Stomach smooth muscle (tissue), 2 donors: Measurements from ENCODE around the gene DDX25.
A peak's percentile ranks its signal among the peaks of the same experiment; 100 is the strongest.
"Not testable (repeated sequence)": the region's sequence is repeated elsewhere in the genome, so short reads cannot be mapped to it uniquely, and the experiment has no call there.

Source experiments
- H3K27ac ChIP-seq: one replicate; pipeline ENCODE4 v1.7.0; 2013; ENCODE audit warnings: mild to moderate bottlenecking, low read length, inconsistent platforms
- H3K27me3 ChIP-seq, 2 donors: one replicate each; pipeline ENCODE4 v1.7.0; 2013; ENCODE audit warnings: low read length in 2 of 2; ENCODE audit not compliant: insufficient read depth in 2 of 2, control insufficient read depth in 1 of 2
- H3K36me3 ChIP-seq, 2 donors: one replicate each; pipeline ENCODE4 v1.7.0; 2013; ENCODE audit warnings: low read length in 2 of 2; ENCODE audit not compliant: control insufficient read depth in 2 of 2, insufficient read depth in 2 of 2
- H3K4me1 ChIP-seq: one replicate; pipeline ENCODE4 v1.7.0; 2013; ENCODE audit warnings: low read length; ENCODE audit not compliant: control insufficient read depth, insufficient read depth
- H3K4me3 ChIP-seq, 2 donors: one replicate each; pipeline ENCODE4 v1.7.0; 2013; ENCODE audit warnings: low read length in 2 of 2
- H3K9ac ChIP-seq, 2 donors: one replicate each; pipeline ENCODE4 v1.7.0; 2013; ENCODE audit warnings: low read length in 2 of 2, mild to moderate bottlenecking in 1 of 2
- H3K9me3 ChIP-seq, 2 donors: one replicate each; pipeline ENCODE4 v1.7.0; 2013; ENCODE audit warnings: low read length in 2 of 2; ENCODE audit not compliant: control insufficient read depth in 2 of 2
- donor health status: healthy.
- donor health status: Pancreatic carcinoma.

DDX25 gene

DNA sequence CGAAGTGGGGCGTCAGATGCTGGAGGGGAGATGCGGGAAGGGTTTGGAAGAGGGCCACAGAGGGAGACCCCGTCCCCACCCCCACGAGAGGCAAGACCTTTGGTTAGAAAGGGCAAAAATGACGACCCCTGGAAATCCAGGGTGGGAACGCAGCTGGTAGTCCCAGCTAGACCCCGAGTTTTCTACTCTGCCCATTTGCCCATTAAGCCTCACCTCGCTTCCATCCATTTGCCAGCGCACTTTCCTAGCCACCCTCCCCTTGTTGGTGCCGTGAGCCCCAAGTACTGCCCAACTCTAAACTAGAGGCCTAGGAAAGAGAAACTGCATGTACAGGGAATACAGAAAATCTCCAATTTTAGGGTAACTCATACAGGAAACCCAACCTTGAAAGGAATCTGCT lies 370 bp downstream of the DDX25 start:
- H3K9ac ChIP-seq, result no peak overlapping the region

GRCh38 chr11:125910226-125910849 lies 6.0 kb downstream of the DDX25 start:
- H3K4me1 ChIP-seq, result no peaks in the 10 kb centered on the region

More for the DNA sequence above, 370 bp downstream of the DDX25 start:
- H3K36me3 ChIP-seq, result peaks cover 4 to 6% of the 10 kb centered on the region in 2 donors
- H3K4me1 ChIP-seq, result peaks cover 15% of the 10 kb centered on the region
- no peaks in the 10 kb centered on the region for H3K9me3 ChIP-seq
- H3K4me3 ChIP-seq, result peak overlapping the region in 1 of 2 donors; percentile 40
- no peak overlapping the region for H3K27ac ChIP-seq
- H3K27me3 ChIP-seq, result peaks cover 13 to 21% of the 10 kb centered on the region in 2 donors

GRCh38 chr11:125914601-125915000 lies 10.3 kb downstream of the DDX25 start:
- H3K9me3 ChIP-seq, H3K27ac ChIP-seq, H3K27me3 ChIP-seq, H3K4me1 ChIP-seq, H3K9ac ChIP-seq, H3K36me3 ChIP-seq, H3K4me3 ChIP-seq: not testable (repeated sequence)

More at GRCh38 chr11:125910226-125910849, 6.0 kb downstream of the DDX25 start:
- peaks cover 2 to 4% of the 10 kb centered on the region in 2 donors for H3K27me3 ChIP-seq
- no peak overlapping the region for H3K9ac ChIP-seq
- no peak overlapping the region for H3K4me3 ChIP-seq
- H3K27ac ChIP-seq, result no peak overlapping the region
- H3K9me3 ChIP-seq, result no peaks in the 10 kb centered on the region
- no peaks in the 10 kb centered on the region for H3K36me3 ChIP-seq

DNA sequence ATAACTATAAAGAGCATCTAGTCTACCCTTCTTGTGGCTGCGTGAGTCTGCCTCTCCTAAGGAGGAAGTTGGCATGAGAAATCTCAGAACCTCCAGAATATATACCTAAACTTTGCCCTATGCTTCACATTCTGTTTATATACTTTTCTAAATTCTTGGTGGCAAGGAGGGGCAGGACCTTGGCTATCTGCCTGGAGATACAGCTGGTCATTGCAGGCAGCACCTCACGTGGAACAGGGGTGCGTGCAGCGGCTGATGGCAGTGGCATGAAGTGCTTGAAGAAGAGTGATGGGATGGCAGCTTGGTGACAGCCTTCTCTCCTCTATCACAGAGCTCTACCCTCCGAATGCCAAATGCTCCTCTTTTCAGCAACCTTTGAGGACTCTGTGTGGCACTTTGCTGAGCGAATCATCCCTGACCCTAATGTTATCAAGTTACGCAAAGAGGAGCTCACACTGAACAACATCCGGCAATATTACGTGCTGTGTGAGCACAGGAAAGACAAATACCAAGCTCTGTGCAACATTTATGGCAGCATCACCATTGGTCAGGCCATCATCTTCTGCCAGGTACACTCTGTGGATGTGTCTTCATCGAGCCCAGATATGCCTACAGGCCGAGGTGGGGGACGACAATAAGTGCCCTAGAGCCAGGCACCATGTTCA lies 12.5 kb downstream of the DDX25 start:
- H3K27me3 ChIP-seq, result peaks cover 0 to 4% of the 10 kb centered on the region in 2 donors
- H3K4me3 ChIP-seq, result no peak overlapping the region

DNA sequence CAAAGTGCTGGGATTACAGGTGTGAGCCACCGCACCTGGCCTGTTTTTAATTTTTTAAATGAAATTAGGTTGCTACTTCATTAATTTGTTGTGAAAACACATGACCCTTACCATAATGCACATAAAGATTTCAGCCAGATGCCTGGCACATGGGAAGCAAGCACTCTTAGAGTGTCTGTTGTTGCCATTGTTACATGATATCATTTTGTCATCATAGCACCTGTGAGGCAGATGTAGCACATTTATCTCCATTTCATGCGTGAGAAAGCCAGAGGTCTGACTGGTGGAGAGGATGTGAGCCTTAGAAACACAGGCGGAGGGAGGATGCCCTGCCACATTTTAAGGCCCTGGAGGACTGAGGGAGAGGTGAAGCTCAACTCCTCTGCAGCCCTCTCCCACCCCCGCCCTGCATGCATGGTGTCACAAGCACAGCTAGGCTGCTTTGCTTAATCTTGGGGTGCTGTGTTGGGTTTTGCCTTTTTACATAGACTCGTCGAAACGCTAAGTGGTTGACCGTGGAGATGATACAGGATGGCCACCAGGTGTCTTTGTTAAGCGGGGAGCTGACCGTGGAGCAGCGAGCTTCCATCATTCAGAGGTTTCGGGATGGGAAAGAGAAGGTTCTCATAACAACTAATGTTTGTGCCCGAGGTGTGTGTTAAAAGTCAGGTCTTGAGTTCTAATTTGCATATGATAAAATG lies 14.0 kb downstream of the DDX25 start:
- H3K9me3 ChIP-seq, result no peaks in the 10 kb centered on the region
- no peaks in the 10 kb centered on the region for H3K36me3 ChIP-seq
- no peak overlapping the region for H3K27ac ChIP-seq
- H3K27me3 ChIP-seq, result peaks cover 0 to 4% of the 10 kb centered on the region in 2 donors
- no peak overlapping the region for H3K4me3 ChIP-seq
- H3K4me1 ChIP-seq, result no peaks in the 10 kb centered on the region
- H3K9ac ChIP-seq, result no peak overlapping the region

More for the DNA sequence above, 12.5 kb downstream of the DDX25 start:
- H3K36me3 ChIP-seq, result no peaks in the 10 kb centered on the region
- no peaks in the 10 kb centered on the region for H3K9me3 ChIP-seq
- no peaks in the 10 kb centered on the region for H3K4me1 ChIP-seq
- no peak overlapping the region for H3K27ac ChIP-seq
- no peak overlapping the region for H3K9ac ChIP-seq

DNA sequence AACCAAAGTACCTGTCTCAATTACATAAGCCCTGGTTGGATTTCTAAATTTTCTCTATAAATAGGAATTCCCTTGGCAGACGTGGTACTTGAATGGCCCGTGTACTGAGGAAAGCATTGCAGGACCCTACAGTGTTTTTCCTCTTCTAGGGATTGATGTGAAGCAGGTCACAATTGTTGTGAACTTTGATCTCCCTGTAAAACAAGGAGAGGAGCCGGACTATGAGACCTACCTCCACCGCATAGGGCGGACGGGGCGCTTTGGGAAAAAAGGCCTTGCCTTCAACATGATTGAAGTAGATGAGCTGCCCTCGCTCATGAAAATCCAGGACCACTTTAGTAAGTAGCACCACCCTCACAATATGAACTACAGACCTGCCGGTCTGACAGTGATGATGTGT lies 16.7 kb downstream of the DDX25 start:
- no peaks in the 10 kb centered on the region for H3K4me1 ChIP-seq
- peaks cover 0 to 4% of the 10 kb centered on the region in 2 donors for H3K27me3 ChIP-seq
- H3K4me3 ChIP-seq, result no peak overlapping the region
- H3K9ac ChIP-seq, result no peak overlapping the region
- H3K9me3 ChIP-seq, result no peaks in the 10 kb centered on the region
- H3K27ac ChIP-seq, result no peak overlapping the region
- H3K36me3 ChIP-seq, result no peaks in the 10 kb centered on the region

DNA sequence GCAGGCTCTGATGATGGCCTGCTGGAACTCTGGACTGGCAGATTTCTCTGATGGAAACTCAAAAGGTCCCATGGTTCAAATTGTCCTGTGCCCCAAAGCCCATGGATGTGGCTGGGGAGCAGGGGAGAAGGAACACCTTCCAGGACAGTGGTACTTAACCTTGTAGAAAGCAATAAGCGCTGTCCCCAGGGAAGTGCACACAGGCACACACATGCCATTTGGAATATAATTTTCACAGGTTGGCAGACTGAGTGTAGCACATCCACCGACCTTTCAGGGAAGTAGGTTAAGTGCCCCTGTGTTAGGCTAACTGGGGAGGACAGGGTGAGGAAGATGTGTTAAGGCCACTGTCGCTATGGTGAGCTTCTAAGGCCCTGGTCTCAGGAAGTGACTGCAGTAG lies 17.8 kb downstream of the DDX25 start:
- Histone ChIP-seq H3K27me3 (no peaks in the 10 kb centered on the region), H3K27ac (no peak overlapping the region), H3K36me3 (no peaks in the 10 kb centered on the region), H3K4me3 (no peak overlapping the region), H3K4me1 (no peaks in the 10 kb centered on the region), H3K9me3 (no peaks in the 10 kb centered on the region), H3K9ac (no peak overlapping the region)

GRCh38 chr11:125923012-125923579 lies 18.8 kb downstream of the DDX25 start:
- H3K9me3 ChIP-seq, result no peaks in the 10 kb centered on the region
- H3K27ac ChIP-seq, result no peak overlapping the region
- H3K9ac ChIP-seq, result no peak overlapping the region
- H3K4me1 ChIP-seq, result no peaks in the 10 kb centered on the region
- no peaks in the 10 kb centered on the region for H3K36me3 ChIP-seq
- no peak overlapping the region for H3K4me3 ChIP-seq
- no peaks in the 10 kb centered on the region for H3K27me3 ChIP-seq

- H3K9ac ChIP-seq, result no peak overlapping the region
- H3K4me1 ChIP-seq, result no peaks in the 10 kb centered on the region
- no peaks in the 10 kb centered on the region for H3K27me3 ChIP-seq
- no peaks in the 10 kb centered on the region for H3K9me3 ChIP-seq
- no peak overlapping the region for H3K27ac ChIP-seq
- H3K4me3 ChIP-seq, result no peak overlapping the region
- no peaks in the 10 kb centered on the region for H3K36me3 ChIP-seq
These were observed 19.3 kb downstream of the DDX25 start for GRCh38 chr11:125923633-125924032.

GRCh38 chr11:125924384-125925007 lies 20.2 kb downstream of the DDX25 start:
- H3K4me1 ChIP-seq, result no peaks in the 10 kb centered on the region
- no peaks in the 10 kb centered on the region for H3K36me3 ChIP-seq
- H3K27ac ChIP-seq, result no peak overlapping the region
- H3K9me3 ChIP-seq, result no peaks in the 10 kb centered on the region
- H3K9ac ChIP-seq, result no peak overlapping the region
- no peak overlapping the region for H3K4me3 ChIP-seq
- no peaks in the 10 kb centered on the region for H3K27me3 ChIP-seq
